B cell (primary cell): ENCODE data around the gene TMEM214. TPM values are rescaled to one million over a fixed set of nuclear protein-coding genes. Genes with fewer than 3 reads are reported as not detected.

Source experiments
- ATAC-seq: fragments of 200-7000 bp; cut with Tn5 transposase; one replicate; pipeline ENCODE4 v1.10.0; 2021; ENCODE audit warnings: low read depth, mild to moderate bottlenecking, moderate number of reproducible peaks, moderate library complexity
- CTCF ChIA-PET: fragments of 350-600 bp; sonication (Branson Sonifier 250); formaldehyde crosslinking; loops from one replicate; lab custom pipeline; 2021; ENCODE audit warnings: antibody characterized with exemption, inconsistent platforms; lab: Charles Lee
- POLR2A ChIA-PET: fragments of 350-600 bp; sonication (Branson Sonifier 250); formaldehyde crosslinking; loops from one replicate; lab custom pipeline; 2021; ENCODE audit warnings: antibody characterized with exemption; lab: Charles Lee
- DNase-seq: peaks from one replicate; pipeline ENCODE4 v3.0.0; 2013
- H2AFZ ChIP-seq: 2 replicates; pipeline ENCODE4 v1.6.1; 2012; ENCODE audit warnings: mild to moderate bottlenecking, low read depth, low read length; ENCODE audit not compliant: insufficient read depth, poor library complexity, severe bottlenecking
- H3K27ac ChIP-seq, 2 donors: 1 replicate in 1 of 2; 2 replicates in 1 of 2; pipeline ENCODE4 v1.5.1; 2012 to 2013; ENCODE audit warnings: low read length in 2 of 2, mild to moderate bottlenecking in 2 of 2, moderate library complexity in 1 of 2
- H3K27me3 ChIP-seq, 4 experiments: fragments of 200-600 bp in 1 of 4; sonication (generic) in 1 of 4; replicated peaks in 1 of 4; 1 replicate in 2 of 4; 2 replicates in 2 of 4; pipeline versions ENCODE4 v1.6.1 to v1.7.0; 2013 to 2016; ENCODE audit warnings: low read length in 3 of 4, mild to moderate bottlenecking in 2 of 4, mixed read lengths in 1 of 4, moderate library complexity in 1 of 4; ENCODE audit not compliant: insufficient read depth in 4 of 4, control insufficient read depth in 3 of 4; ENCODE audit errors: control extremely low read depth in 1 of 4
- H3K36me3 ChIP-seq, 2 experiments: replicated peaks in 1 of 2; 1 replicate in 1 of 2; 2 replicates in 1 of 2; pipeline versions ENCODE4 v1.6.1 to v1.7.1; 2013; ENCODE audit warnings: low read length in 1 of 2; ENCODE audit not compliant: insufficient read depth in 2 of 2, control insufficient read depth in 1 of 2; ENCODE audit errors: control extremely low read depth in 1 of 2, extremely low read depth in 1 of 2
- H3K4me1 ChIP-seq, 2 donors: fragments of 200-600 bp in 1 of 2; sonication (generic) in 1 of 2; 1 replicate in 1 of 2; 2 replicates in 1 of 2; pipeline versions ENCODE4 v1.5.1 to v1.6.1; 2013 to 2017; ENCODE audit warnings: low read length in 2 of 2; ENCODE audit not compliant: control insufficient read depth in 2 of 2, insufficient read depth in 2 of 2
- H3K4me2 ChIP-seq: replicated peaks from 2 replicates; pipeline ENCODE3; 2012; ENCODE audit warnings: mild to moderate bottlenecking, low read depth, low read length; ENCODE audit not compliant: poor library complexity, severe bottlenecking
- H3K4me3 ChIP-seq, 5 experiments: fragments of 200-600 bp in 1 of 5; sonication (generic) in 1 of 5; 1 replicate in 3 of 5; 2 replicates in 2 of 5; pipeline versions ENCODE4 v1.5.1 to v1.7.0; 2011 to 2016; ENCODE audit warnings: low read length in 4 of 5, mild to moderate bottlenecking in 4 of 5, low read depth in 2 of 5, control low read depth in 1 of 5, moderate library complexity in 1 of 5; ENCODE audit not compliant: insufficient read depth in 1 of 5; ENCODE audit errors: control extremely low read depth in 1 of 5, extremely low read depth in 1 of 5
- H3K79me2 ChIP-seq: fragments of 200-600 bp; sonication (generic); one replicate; pipeline ENCODE4 v1.6.0; 2016; ENCODE audit warnings: low read length; ENCODE audit not compliant: control insufficient read depth, insufficient read depth
- H3K9ac ChIP-seq: fragments of 200-600 bp; sonication (generic); 2 replicates; pipeline ENCODE4 v1.6.1; 2017; ENCODE audit warnings: mild to moderate bottlenecking, low read length, moderate library complexity
- H3K9me3 ChIP-seq, 3 donors: one replicate each; pipeline versions ENCODE4 v1.6.1 to v1.7.1; 2013; ENCODE audit warnings: low read length in 2 of 3; ENCODE audit not compliant: control insufficient read depth in 2 of 3, insufficient read depth in 1 of 3; ENCODE audit errors: control extremely low read depth in 1 of 3
- H4K20me1 ChIP-seq: 2 replicates; pipeline ENCODE4 v1.6.0; 2012; ENCODE audit warnings: mild to moderate bottlenecking, low read length; ENCODE audit not compliant: insufficient read depth, control insufficient read depth, poor library complexity, severe bottlenecking
- H3K27ac Mint-ChIP-seq: one replicate; pipeline ENCODE4 v1.8.0; 2021; ENCODE audit warnings: mixed read lengths
- H3K27me3 Mint-ChIP-seq: one replicate; pipeline ENCODE4 v1.8.0; 2021; ENCODE audit warnings: mixed read lengths
- H3K4me1 Mint-ChIP-seq: one replicate; pipeline ENCODE4 v1.8.0; 2021; ENCODE audit warnings: mixed read lengths
- H3K4me3 Mint-ChIP-seq: one replicate; pipeline ENCODE4 v1.8.0; 2021; ENCODE audit warnings: mixed read lengths
- H3K9me3 Mint-ChIP-seq: one replicate; pipeline ENCODE4 v1.8.0; 2022; ENCODE audit warnings: mixed read lengths; ENCODE audit not compliant: insufficient read depth
- CTCF ChIP-seq: fragments of 200-600 bp; IDR thresholded peaks from one replicate; pipeline ENCODE4 v1.8.0; 2022; ENCODE audit warnings: antibody characterized with exemption, mild to moderate bottlenecking
- EZH2 ChIP-seq: IDR thresholded peaks from 2 replicates; pipeline ENCODE4 v1.6.1; 2012; ENCODE audit warnings: borderline replicate concordance, low read depth, mild to moderate bottlenecking, moderate library complexity, low read length; ENCODE audit not compliant: insufficient read depth, poor library complexity, severe bottlenecking
- WGBS: methylation state at CpG from one replicate; pipeline ENCODE4 v1.1.5; 2013; ENCODE audit warnings: missing lambda C conversion rate; ENCODE audit not compliant: insufficient coverage; 5-methylcytosine and 5-hydroxymethylcytosine counted together
- intact Hi-C: fragments of 100-400 bp; cut with micrococcal nuclease; formaldehyde crosslinking; loops from one replicate; pipeline ENCODE4 v1.10.0; 2022
- polyA plus RNA-seq: library from polyadenylated mRNA; depleted of rRNA; stranded (reverse); fragments of >200 nt; gene quantifications from 2 replicates; pipeline ENCODE4 v1.2.3, GENCODE V29; 2012
- total RNA-seq, 2 donors: library from RNA; stranded (reverse); fragments of 120-200 nt in 1 of 2; gene quantifications; 1 replicate in 1 of 2; 2 replicates in 1 of 2; pipeline versions ENCODE4 v1.2.3 to v1.2.4, GENCODE V29; 2013 to 2022

The TMEM214 gene
- total and polyA plus RNA-seq, 2 donors (not counting 1 experiment from before 2014, with no cell fraction given), result 80.1 to 91.1 TPM

- Histone ChIP-seq H3K9ac (no peak within 1 kb of the TSS), H3K27ac (no peak within 1 kb of the TSS), H4K20me1 (no peaks in the 10 kb centered on the region), H3K4me2 (no peak within 1 kb of the TSS), H2AFZ (peak within 1 kb of the TSS; percentile 12), H3K27me3 (peaks cover 0 to 11% (median 4%) of the 10 kb centered on the region in 4 experiments), H3K36me3 (no peaks in the 10 kb centered on the region), H3K4me3 (no peak within 1 kb of the TSS), H3K4me1 (peaks cover 27 to 37% of the 10 kb centered on the region in 2 donors), H3K79me2 (no peaks in the 10 kb centered on the region), H3K9me3 (no peaks in the 10 kb centered on the region)
- Mint-ChIP-seq H3K27ac (peak within 1 kb of the TSS; percentile 29), H3K4me3 (no peak within 1 kb of the TSS), H3K4me1 (peaks cover 41% of the 10 kb centered on the region), H3K27me3 (no peaks in the 10 kb centered on the region), H3K9me3 (no peaks in the 10 kb centered on the region)
- DNase-seq (no peak), ATAC-seq (no peak)
- 47% methylated on average over 34 of the region's 41 CpGs for WGBS
- POLR2A ChIA-PET, result interaction anchor here (0.6 kb wide), 1 partner anchor 28 kb away, joined by 3 read pairs; no protein-coding TSS in a partner anchor
- CTCF ChIA-PET, result no interaction called here
- no peak for TF ChIP-seq CTCF
- TF ChIP-seq EZH2, result no peak
- intact Hi-C loops, result no loop called here
Measured at GRCh38 chr2:27078267-27079194, 45.8 kb downstream of the TMEM214 start, which contains the start of gene EMILIN1. Gene EMILIN1, plus strand, starts transcription at chr2:27078615. Its CDS starts 451 bp downstream, at chr2:27079066.
